Measurements from ENCODE around the gene S100A10.

S100A10 gene

DNA sequence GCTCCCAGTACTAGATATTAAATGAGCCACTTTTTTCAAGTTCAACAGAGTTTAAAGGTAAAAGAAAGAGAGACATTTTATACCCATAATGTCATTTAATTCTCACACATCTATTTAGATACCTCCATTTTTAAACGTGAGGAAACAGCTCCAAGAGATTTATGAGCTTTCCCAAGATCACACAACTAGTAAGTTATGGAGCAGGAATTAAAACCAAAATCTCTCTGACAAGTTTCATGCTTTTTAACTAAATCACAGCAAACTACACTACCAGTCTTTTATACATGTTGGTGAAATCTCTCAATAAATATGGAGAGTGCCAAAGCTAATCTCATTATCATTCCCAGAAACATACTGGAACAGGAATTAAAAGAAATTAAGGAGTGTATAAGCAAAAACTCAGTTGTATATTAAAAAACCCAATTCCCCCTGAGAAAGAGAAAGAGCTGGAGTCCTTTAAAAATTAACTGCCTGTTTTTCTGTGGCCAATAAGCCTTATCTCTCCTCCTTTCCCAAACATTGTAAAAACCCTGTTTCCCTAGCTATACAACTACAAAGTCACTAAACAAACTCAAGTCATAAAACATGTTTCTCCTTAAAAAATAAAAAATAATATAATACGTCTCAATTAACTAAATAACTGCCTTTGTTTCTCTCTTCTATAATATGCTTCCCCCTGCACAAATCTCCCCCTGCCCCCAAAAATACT is 57.6 kb downstream of the S100A10 start:
- DNase-seq (ENCODE audit: low read depth): no peak

DNA sequence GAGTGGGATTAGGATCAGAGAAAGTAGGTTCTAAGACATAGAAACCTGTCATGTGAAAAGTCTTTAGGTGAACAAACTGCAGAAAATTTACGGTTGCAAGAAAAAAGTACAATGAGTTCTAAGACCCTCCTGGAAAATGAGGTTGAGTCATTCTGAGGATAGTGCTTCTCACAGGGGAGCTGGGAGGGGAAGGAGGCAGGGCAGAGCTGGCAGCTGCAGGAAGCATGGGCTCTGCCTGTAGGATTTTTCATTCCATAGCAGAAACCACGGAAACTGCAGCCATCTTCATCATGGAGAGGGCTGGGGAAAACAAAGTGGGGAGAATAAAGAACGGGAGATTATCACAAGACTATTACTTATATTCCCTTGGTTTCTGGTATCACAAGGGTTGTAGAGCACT is 58.5 kb downstream of the S100A10 start:
- no peak for DNase-seq (ENCODE audit: low read depth)

DNA sequence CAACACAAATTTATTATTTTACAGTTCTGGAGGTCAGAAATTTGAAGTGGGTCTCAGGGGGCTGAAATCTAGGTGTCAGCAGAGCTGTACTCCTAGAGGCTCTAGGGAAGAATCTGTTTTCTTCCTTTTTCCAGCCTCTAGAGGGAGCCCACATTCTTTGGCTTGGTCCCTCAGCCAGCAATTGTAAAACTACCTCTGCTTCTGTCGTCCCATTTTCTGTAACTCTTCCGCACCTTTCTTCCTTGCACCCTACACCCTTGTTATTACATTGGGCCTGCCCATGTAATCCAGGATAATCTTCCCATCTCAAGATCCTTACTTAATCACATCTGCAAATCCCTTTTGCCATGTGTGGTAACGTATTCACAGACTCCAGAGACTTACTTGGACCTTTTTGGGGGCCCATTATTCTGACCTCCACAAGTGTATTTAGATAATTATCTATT is 59.6 kb downstream of the S100A10 start:
- no peak for DNase-seq (ENCODE audit: low read depth)
